NCI-H146 (cell line): Measurements from ENCODE around the gene MIOS.
"Not testable (repeated sequence)": the region's sequence is repeated elsewhere in the genome, so short reads cannot be mapped to it uniquely, and the experiment has no call there.

Experiments used
- DNase-seq: peaks from one replicate; lab custom pipeline; 2025; lab: John Stamatoyannopoulos, UW

MIOS gene

DNA sequence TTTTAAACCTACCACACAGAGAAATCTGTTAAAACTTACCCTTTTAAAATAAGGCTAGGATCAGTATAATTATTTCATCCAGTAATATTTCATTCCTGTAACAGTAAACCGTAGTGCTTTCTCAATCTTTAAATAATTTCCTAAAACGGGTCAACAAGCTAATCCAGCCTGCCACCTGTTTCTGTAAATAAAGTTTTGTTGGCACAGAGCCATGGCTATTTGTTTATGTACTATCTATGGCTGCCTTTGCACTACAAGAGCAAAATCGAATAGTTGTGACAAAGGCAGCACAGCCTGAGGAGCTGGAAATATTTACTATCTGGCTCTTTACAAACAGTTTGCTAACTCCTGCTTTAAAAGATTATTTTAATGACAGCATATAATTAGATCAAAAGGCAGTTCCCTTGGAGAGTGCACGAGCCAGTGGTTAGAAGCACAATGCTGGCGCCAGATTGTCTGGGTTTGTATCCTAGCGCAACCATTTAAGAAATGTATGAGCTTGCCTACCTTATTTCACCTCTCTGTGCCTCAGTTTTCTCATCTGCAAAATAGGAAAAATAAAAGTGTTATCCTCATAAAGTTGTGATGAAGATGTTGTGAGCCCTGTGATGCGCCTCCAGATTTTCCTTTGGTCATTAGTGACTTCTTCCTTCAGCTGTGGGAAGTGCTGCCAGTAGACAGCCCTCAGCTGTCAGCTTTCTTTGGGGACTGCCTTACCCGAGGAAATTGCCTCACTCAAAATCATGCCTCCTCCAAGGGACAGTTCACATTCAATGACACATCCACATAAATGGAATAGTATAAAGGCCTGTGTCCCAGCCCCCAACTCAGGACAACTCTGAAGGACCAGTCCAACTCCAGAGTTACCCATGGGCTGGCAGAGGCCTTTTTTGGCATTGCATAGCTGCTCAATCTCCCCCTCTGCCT lies 11.8 kb upstream of the MIOS start:
- DNase-seq, result peak; percentile 91

DNA sequence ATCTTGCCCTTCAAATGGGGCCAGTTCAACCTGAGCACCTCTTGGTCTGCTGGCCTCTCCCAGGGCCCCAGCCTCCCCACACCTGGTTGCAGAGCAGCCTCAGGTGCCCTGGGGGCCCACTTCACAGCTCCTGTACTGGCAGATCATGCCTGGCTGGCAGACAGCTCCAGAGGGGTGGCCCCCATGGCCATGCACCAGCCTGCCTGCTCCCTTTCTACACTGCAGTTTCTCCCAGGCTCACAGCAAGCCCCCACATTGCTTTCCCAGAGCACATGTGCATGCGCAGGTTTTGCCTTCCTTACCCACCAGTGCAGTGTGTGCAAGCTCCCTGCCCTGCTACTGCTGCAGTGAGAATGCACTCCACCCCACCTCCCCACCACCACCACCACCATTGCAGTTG lies 9.8 kb upstream of the MIOS start:
- no peak for DNase-seq

DNA sequence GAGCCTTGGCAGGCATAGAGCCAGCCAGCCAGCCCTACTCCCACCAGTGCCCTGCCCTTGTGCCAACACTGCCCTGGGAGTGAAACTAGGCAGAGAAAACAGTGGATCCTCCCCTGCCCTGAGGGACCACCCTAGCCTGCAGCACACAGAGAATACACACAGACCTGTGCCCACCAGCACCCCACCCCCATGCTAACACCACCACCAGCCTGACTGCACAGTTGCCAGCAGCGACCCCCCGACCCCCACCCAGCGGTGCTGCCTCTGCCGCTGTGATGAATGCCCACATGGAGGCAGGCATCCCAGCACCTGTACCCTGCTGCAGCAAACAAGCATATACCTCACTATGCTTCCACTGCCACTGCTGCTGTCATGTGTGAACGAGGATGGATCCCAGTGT lies 9.4 kb upstream of the MIOS start:
- no peak for DNase-seq

DNA sequence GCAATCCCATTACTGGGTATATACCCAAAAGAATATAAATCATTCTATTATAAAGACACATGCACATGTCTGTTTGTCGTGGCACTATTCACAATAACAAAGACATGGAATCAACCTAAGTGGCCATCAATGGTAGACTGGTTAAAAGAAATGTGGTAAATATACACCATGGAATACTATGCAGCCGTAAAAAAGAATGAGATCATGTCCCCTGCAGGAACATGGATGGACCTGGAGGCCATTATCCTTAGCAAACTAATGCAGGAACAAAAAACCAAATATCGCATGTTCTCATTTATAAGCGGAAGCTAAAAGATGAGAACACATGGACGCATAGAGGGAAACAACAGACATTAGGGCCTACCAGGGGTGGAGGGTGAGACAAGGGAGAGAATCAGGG lies 5.1 kb upstream of the MIOS start:
- DNase-seq, result not testable (repeated sequence)

DNA sequence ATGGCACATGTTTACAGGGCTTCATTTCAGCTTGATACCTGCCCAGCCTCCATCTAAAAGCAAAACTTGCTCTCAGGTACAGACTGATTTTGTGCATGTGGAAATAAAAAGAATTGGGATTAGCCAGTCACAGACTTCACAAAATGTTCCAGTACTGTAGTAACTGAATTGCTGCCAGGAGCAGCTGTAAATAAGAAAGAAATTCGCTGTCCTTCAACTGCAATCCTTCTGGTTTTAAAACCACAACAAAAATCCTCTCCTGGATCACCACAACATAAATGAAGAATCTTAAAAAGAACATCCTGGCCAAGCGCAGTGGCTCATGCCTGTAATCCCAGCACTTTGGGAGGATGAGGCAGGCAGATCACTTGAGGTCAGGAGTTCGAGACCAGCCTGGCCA lies 3.9 kb upstream of the MIOS start:
- DNase-seq, result no peak

DNA sequence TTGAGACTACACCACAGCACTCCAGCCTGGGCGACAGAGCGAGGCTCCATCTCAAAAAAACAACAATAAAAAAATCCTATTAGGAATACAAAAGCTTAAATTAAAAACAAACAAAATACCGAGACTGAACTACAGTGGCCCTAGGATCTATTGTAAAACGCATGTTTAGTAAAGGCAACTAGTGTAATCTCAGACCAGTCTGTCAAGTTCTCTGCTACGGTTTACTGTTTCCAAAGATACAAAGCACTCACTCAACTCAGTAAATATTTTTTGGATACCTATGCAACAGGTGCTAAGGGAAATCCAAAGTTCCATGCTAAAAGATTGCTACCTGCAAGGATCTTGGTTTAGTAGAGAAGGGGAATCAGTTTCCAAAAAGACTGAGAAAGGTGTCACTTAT lies 3.4 kb upstream of the MIOS start:
- no peak for DNase-seq

DNA sequence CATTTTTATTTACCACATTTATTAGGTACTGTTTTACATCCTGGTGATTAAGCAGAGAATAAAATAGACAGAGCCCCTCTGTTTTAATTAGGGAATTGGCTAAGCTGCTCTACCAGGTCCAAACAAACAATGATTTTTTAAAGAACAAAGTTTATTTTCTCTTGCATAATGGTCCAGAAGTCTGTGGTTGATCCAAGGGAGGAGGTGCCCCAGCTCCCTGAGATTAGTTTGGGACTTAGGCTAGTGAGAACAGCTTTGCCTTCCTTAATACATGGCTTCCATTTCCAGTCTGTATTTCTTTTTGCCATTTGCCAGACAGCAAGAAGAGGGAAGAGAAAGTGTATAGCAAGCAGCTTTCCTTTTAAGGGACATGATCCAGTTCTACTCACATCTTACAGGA lies 2.9 kb upstream of the MIOS start:
- no peak for DNase-seq

DNA sequence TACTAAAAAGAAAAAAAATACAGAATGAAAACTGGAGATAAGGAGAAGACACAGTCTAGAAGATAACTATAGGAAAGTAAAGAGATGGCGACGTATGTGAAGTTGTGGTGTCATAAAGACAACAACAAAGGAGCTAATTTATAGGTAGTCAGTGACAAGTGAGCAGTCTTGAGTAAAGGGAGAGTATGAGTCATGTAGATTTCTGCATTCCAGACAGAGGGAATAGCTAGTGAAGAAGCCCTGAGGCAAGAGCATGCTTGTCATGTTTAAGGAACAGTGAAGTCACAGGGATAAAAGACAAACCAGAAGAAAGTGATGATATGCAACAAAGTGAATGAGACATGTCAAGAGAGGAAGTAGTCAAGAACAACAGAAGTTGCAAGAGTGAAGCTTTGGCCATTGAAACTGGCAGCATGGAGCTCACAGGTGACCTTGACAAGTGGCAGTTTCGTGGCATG lies 2.3 kb upstream of the MIOS start:
- no peak for DNase-seq

DNA sequence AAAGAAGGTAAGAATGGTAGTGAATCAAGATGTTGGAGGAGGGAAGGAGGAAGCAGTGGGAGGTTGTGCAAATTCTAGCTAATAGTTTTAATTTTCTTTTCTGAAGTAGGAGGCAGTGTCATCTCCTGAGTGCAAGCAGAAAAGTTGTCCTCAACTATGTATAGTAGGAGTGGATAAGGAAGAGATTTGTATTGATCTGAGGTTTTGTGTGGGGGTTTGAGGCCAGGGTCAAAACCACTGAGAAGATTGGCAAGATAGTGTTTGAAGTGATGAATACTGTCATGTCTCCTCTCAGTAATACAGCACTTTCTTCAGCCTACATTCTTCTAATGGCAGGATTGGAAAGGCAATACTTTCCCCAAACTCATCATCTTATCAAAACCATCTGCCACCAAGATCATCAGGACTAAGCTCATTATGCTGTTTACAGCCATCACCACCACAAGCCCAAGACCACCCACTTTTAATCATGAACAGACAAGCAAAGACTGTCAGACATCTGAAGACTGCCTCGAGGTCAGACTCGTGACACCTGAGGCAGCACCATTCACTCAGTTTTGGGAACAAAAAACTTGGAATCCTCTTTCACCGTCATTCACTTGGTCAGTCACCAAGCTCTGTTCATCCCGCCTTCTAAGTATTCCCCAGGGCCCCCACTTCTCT lies 1.5 kb upstream of the MIOS start:
- DNase-seq, result no peak

DNA sequence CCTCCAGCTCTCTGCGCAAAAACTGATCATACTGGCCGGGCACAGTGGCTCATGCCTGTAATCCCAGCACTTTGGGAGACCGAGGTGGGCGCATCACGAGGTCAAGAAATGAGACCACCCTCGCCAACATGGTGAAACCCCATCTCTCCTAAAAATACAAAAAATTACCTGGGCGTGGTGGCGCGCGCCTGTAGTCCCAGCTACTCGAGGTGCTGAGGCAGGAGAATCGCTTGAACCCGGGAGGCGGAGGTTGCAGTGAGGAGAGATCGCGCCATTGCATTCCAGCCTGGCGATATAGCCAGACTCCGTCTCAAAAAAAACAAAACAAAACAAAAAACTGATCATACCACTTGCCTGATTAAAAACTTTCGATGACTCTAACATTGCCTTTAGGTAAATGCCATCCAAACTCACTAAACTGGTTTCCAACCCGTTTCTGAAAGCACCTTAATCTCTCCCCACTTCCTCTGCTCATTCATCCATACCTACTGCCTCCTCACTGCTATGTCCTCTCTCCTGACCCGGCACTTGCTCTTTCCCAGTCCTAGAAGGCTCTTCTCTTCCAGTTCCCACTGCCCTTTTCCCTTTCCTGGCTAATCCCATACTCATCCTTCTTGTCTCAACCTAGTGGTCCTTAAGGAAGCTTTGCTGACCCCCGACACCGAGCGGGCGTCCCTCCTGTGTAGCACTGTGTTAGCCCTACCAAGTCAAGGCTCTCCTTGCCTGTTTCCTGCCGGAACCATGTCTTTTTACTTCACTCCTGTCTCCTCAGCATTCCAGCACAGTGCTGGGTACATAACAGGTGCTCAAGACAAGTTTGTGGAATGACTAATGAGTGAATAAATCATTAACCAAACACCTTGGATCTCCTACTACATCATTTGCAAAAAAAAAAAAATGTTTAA lies 686 bp upstream of the MIOS start:
- DNase-seq, result no peak

DNA sequence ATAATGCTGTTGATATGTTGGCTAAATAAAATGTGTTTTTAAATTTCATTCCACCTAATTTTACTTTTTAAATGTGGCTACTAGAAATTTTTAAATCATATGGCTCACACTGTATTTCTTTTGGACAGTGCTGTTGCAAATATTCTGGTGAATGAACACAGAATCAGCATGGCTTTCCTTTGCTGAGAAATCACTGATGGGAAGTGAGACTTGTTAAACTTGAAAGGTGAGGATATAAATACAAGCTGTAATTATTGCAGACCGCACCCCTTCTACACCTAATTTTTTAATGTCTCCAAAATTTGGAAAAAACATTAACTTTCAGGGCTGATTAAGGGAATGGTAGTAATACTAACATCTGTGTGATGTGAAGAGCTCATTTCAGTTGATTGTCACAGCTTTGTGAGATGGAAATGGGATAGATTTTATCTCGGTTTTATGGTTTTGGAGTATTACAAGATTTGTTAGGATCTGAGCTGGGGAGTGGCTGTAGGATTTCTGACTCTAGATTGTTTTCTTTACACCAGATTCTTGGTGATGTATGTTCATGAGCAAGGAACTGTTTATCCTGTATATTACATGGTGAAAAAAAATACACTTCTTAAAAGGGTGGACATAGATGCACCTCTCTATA lies 1.3 kb downstream of the MIOS start:
- no peak for DNase-seq

DNA sequence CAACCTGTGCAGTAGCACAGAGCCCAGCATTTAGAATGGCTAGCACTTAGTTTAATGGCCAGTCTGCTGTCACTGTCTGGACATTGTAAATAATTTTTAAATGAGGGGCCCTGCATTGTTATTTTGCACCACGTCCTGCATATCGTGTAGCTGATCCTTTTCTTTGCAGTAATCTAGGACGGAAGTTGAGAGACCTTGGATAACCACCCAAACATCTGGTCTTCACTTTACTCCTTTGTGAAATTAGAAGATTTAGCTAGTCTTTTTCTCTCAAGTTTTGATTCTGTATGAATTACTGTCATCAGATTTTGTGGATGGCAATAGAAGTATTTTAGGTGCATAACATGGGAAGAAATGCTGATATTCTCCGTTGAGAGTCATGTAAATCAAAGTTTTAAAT lies 1.9 kb downstream of the MIOS start:
- DNase-seq, result no peak

DNA sequence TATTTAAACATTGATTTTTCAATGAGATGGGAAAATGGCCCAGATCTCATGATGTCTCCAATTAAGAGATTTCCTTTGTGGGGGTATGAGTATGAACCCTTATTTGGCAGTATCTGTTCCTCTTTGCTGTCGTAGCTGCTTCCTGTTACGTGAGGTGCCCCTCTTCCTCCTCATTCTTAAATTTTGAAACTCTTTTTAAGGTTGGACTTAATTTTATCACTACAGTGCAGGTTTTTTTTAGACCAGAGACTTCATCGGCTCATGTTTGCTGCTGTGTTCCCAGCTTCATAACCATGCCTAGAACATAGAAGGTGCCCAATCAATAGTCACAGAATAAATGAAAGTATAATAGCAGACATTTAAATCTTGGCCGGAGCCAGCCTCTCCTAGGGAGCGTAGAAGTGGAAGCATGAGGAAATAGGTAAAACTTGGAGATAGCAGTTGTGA lies 2.4 kb downstream of the MIOS start:
- no peak for DNase-seq

DNA sequence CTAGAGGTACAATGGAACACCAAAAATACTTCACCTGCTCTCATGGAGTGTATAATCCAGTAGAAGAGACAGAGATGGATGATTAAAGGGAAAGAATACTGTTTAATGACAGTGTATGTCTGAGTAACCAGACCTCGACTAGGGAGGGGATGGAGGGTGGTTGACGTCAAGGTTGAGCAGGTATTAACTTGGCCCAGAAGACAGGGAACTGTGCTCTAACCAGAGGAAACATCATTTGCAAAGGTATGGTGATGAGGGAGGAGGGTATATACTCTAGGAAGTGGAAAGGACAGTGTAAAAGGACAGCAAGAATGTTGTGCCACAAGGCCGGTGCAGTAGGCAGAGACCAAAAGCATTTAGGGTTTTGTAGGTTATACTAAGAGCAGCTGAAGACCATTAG lies 2.9 kb downstream of the MIOS start:
- DNase-seq, result no peak

DNA sequence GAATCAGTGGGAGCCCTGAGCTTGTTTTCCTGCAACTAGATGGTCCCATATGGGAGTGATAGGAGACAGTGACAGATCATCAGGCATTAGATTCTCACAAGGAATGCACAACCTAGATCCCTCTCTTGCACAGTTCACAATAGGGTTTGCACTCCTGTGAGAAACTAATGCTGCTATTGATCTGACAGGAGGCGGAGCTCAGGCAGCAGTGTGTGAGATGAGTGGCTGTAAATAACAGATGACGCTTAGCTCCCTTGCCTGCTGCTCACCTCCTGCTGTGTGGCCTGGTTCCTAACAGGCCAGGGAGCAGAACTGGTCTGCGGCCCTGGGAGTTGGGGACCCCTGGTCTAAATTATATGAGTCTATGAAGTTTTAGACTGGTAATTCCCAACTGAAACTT lies 3.9 kb downstream of the MIOS start:
- DNase-seq, result no peak

DNA sequence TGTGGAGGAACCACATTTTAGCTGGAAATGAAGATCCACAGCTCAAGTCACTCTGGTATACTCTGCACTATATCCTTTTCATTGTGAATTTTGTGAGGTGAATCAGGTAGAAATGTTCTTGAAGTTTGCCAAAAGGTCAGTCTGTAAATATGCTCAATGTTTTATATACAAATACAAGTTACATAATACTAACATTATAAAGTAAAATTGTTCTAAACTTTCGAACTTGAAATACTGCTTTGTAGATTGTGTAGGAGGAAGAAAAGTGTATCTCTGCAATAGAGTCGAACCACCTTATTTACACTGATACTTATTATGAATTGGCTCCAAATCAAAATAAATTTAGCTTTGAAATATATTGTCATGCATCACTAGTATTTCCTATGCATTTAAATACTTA lies 7.0 kb downstream of the MIOS start:
- no peak for DNase-seq

DNA sequence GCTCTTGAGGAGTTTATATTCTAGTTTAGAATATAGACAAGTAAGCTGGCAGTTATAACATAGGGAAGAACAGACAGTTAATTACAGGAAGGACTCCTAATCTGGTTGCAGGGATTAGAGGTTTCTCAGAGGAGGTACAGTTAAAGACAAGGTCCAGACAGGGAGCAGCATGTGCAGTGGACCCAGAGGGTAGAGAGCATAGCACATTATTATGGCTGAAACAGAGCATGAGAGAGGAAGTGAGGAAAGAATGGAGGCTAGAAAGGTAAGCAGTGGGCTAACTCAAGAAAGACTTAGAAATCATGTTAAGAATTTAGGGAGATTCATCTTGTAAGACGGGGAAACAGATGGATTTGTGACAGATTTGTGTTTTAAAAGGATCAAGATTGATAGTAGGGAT lies 9.7 kb downstream of the MIOS start:
- DNase-seq, result no peak

DNA sequence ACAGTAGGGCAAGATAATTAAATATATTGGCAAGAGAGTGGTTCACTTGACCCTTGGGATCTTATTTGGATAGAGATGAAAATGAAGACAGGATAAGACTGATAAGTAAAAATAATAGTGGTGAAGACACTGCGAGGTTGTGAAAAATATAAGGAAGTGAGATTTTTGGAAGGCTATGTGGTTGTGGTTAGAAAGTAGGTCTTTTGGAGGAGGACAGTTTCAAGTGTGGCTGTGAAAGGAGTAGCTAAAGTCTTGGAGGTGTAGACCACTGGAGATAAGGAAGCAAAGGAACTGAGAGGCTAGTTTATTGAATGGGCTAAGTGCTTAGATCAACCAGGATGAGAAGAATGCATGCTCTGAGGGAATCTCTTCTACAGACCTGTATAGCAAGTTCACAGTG lies 11.2 kb downstream of the MIOS start:
- DNase-seq, result no peak

DNA sequence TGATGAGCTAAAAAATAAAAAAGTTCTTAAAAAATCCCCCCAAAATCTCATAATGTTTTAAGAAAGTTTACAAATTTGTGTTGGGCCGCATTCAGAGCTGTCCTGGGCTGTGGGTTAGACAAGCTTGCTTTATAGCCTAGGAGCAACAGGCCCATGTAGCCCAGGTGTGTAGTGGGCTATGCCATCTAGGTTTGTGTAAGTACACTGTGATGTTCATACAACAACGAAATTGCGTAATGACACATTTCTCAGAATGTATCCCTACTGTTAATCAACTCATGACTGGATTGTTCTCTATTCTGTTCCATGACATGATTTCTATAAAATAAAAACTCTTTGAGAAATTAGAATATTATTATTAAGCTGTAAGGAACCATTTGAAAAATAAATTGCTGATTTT lies 13.0 kb downstream of the MIOS start:
- no peak for DNase-seq

DNA sequence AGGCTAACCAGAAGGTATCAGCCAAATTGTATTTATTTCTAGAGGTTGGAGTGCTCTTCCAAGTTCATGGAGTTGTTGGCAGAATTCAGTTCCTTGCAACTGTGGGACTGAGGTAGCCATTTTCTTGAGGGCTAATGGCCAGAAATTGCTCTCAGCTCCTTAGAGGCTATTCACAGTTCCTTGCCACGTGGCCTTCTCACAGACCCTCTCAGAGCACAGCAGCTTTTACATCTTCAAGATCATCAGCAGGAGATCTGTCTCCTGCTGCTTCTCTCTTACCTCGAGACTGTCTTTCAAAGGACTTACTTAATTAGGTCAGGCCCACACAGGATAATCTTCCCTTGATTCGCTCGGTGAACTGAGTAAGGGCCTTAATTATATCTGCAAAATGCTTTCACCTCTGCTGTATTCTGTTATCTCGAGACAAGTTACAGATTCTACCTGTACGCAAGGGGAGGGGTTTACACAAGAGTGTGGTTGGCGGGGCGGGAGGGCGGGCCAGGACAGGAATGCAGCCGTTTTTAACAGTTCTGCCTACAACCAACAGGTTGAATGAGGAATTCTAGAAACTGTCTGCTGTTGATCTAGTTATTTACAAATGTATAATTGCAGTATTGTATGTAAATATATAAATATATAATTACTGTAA lies 15.0 kb downstream of the MIOS start:
- no peak for DNase-seq

DNA sequence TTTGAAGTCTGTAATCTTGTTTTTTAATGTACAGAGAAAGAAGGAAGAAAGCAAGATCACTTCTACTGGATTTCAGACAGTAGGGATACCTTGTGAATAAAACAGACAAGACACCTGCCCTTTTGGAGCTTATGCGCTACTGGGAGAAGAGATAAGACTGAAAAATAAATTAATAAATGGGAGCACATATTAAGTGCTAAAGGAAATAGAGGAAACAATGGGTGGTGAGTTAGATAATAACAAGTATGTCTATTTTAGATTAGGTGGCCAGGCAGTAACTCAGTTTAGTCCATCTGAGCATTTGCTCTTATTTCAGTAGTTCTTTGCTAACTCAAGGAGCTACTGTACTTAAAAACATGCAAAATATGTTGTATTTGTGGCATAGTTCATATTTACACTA lies 15.9 kb downstream of the MIOS start:
- DNase-seq, result peak; percentile 25
